ENCODE data around the gene NISCH. TPM values are rescaled to one million over a fixed set of nuclear protein-coding genes. Genes with fewer than 3 reads are reported as not detected.

NISCH gene
- total RNA-seq, 1 experiment from 2014 or later = 85.0 TPM

- TF ChIP-seq GRHL2 (CRISPR knock-in tag; IDR thresholded peaks at IDR 0.05; ENCODE audit: insufficient replicate concordance, severe bottlenecking) = no peak
These were observed 39.0 kb downstream of the NISCH start (continued) for GRCh38 chr3:52494445-52494844.

DNA sequence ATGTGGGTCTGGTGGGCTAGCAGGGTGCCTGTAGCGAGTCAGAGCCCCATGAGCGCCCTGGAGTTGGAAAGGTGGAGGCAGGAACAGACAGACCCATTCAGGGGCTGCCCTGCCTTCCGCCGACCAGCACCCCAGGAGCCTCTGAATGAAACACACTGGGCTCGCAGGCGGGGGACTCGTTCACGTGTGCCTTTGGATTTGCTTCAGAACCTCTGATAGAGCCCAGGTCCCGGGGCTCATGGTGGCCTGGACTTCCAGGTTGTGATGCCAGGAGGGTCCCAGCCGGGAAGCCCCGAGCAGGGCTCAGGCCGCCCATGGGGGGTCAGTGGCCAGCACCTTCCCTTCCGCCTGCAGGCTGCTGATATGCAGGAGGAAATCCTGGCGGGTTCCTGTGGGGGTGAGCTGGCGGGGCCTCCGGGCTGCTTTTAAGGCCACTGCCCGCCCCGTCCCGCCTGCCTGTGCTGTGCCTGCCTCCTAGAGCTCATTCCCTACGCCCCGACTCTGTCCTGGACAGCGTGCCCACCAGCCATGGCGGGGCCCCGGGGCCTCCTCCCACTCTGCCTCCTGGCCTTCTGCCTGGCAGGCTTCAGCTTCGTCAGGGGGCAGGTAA, 39.6 kb downstream of the NISCH start, which contains the start of gene STAB1:
Gene STAB1, plus strand, starts transcription at position 453 of the 610 bp plus-strand sequence. Its CDS starts 76 bp downstream, at position 529.
- Mint-ChIP-seq H3K4me1 (no peaks in the 10 kb centered on the region), H3K4me3 (no peak within 1 kb of the TSS), H3K36me3 (peaks cover 12% of the 10 kb centered on the region; the same call in 1 of the 2 replicates), H3K9me3 (no peaks in the 10 kb centered on the region), H3K27ac (0 out of 2 replicates have a peak within 1 kb of the TSS, but pooled peaks have one; percentile 17), H3K27me3 (ENCODE audit: low read depth) (no peaks in the 10 kb centered on the region)
- CTCF ChIA-PET = interaction anchor here (0.5 to 2.5 kb wide), 6 partner anchors 13 to 275 kb away, joined by 3 to 9 read pairs (median 6); no protein-coding TSS in a partner anchor
- TF ChIP-seq MXD4 (CRISPR knock-in tag; IDR thresholded peaks at IDR 0.05; ENCODE audit: borderline replicate concordance) (no peak), NFATC4 (CRISPR knock-in tag; IDR thresholded peaks at IDR 0.05) (no peak), STAT6 (CRISPR knock-in tag; conservative IDR thresholded peaks at IDR 0.05; ENCODE audit: low read depth) (no peak), FOXK1 (CRISPR knock-in tag; IDR thresholded peaks at IDR 0.05) (no peak), SMAD3 (CRISPR knock-in tag; IDR thresholded peaks at IDR 0.05; ENCODE audit: borderline replicate concordance) (no peak)
- TF ChIP-seq, protein P1, sequence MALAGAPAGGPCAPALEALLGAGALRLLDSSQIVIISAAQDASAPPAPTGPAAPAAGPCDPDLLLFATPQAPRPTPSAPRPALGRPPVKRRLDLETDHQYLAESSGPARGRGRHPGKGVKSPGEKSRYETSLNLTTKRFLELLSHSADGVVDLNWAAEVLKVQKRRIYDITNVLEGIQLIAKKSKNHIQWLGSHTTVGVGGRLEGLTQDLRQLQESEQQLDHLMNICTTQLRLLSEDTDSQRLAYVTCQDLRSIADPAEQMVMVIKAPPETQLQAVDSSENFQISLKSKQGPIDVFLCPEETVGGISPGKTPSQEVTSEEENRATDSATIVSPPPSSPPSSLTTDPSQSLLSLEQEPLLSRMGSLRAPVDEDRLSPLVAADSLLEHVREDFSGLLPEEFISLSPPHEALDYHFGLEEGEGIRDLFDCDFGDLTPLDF (CRISPR knock-in tag; IDR thresholded peaks at IDR 0.05) = no peak
- TF ChIP-seq, protein P2, sequence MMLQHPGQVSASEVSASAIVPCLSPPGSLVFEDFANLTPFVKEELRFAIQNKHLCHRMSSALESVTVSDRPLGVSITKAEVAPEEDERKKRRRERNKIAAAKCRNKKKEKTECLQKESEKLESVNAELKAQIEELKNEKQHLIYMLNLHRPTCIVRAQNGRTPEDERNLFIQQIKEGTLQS (CRISPR knock-in tag; conservative IDR thresholded peaks at IDR 0.05) = no peak
- TF ChIP-seq, protein P3, sequence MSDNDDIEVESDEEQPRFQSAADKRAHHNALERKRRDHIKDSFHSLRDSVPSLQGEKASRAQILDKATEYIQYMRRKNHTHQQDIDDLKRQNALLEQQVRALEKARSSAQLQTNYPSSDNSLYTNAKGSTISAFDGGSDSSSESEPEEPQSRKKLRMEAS (CRISPR knock-in tag; IDR thresholded peaks at IDR 0.05) = no peak
- POLR2A ChIA-PET = no interaction called here
- DNase-seq (ENCODE audit: low spot score) (no peak), ATAC-seq (no peak; the same call in 1 of the 2 replicates)

- Mint-ChIP-seq H3K27me3 (ENCODE audit: low read depth) (no peaks in the 10 kb centered on the region), H3K4me3 (no peak overlapping the region), H3K36me3 (peaks cover 12% of the 10 kb centered on the region; the same call in 1 of the 2 replicates), H3K27ac (no peak overlapping the region), H3K9me3 (no peaks in the 10 kb centered on the region), H3K4me1 (no peaks in the 10 kb centered on the region)
- DNase-seq (ENCODE audit: low spot score) = no peak
- POLR2A ChIA-PET = no interaction called here
- CTCF ChIA-PET = interaction anchor here (1.4 to 2.5 kb wide), 4 partner anchors 14 to 276 kb away, joined by 3 to 9 read pairs (median 6); no protein-coding TSS in a partner anchor
- ATAC-seq = no peak
- TF ChIP-seq MXD4 (CRISPR knock-in tag; IDR thresholded peaks at IDR 0.05; ENCODE audit: borderline replicate concordance) (no peak), KAT7 (CRISPR knock-in tag; IDR thresholded peaks at IDR 0.05; ENCODE audit: borderline replicate concordance) (no peak), ZNF425 (CRISPR knock-in tag; conservative IDR thresholded peaks at IDR 0.05) (no peak), TP53 (CRISPR knock-in tag; IDR thresholded peaks at IDR 0.05) (no peak), NR1H2 (CRISPR knock-in tag; IDR thresholded peaks at IDR 0.05) (no peak), GTF2I (CRISPR knock-in tag; conservative IDR thresholded peaks at IDR 0.05) (no peak), ZBTB21 (CRISPR knock-in tag; IDR thresholded peaks at IDR 0.05; ENCODE audit: borderline replicate concordance) (no peak), ZNF512 (CRISPR knock-in tag; IDR thresholded peaks at IDR 0.05; ENCODE audit: borderline replicate concordance) (no peak), ZNF219 (CRISPR knock-in tag; IDR thresholded peaks at IDR 0.05; ENCODE audit: borderline replicate concordance) (no peak), ZNF416 (CRISPR knock-in tag; IDR thresholded peaks at IDR 0.05) (no peak), GRHL2 (CRISPR knock-in tag; IDR thresholded peaks at IDR 0.05; ENCODE audit: insufficient replicate concordance, severe bottlenecking) (no peak)
- TF ChIP-seq, protein P4, sequence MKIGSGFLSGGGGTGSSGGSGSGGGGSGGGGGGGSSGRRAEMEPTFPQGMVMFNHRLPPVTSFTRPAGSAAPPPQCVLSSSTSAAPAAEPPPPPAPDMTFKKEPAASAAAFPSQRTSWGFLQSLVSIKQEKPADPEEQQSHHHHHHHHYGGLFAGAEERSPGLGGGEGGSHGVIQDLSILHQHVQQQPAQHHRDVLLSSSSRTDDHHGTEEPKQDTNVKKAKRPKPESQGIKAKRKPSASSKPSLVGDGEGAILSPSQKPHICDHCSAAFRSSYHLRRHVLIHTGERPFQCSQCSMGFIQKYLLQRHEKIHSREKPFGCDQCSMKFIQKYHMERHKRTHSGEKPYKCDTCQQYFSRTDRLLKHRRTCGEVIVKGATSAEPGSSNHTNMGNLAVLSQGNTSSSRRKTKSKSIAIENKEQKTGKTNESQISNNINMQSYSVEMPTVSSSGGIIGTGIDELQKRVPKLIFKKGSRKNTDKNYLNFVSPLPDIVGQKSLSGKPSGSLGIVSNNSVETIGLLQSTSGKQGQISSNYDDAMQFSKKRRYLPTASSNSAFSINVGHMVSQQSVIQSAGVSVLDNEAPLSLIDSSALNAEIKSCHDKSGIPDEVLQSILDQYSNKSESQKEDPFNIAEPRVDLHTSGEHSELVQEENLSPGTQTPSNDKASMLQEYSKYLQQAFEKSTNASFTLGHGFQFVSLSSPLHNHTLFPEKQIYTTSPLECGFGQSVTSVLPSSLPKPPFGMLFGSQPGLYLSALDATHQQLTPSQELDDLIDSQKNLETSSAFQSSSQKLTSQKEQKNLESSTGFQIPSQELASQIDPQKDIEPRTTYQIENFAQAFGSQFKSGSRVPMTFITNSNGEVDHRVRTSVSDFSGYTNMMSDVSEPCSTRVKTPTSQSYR (CRISPR knock-in tag; IDR thresholded peaks at IDR 0.05) = no peak
These were observed 40.6 kb downstream of the NISCH start for GRCh38 chr3:52495777-52496602.
